Body of pancreas (tissue), 4 donors: ENCODE measurements around the gene ADIPOR2. TPM values are rescaled to one million over a fixed set of nuclear protein-coding genes. Genes with fewer than 3 reads are reported as not detected.

Experiments used
- ATAC-seq: fragments of 150-250 bp; one replicate; pipeline ENCODE4 v1.9.1; 2016
- DNase-seq, 4 donors: peaks; one replicate each; pipeline ENCODE4 v3.0.0-alpha.2; 2019
- H3K27ac ChIP-seq, 4 donors: fragments of 200-600 bp; sonication (generic); 1 replicate in 3 of 4; 2 replicates in 1 of 4; pipeline versions ENCODE4 v1.5.1 to v1.6.1; 2016 to 2019; ENCODE audit warnings: mild to moderate bottlenecking in 1 of 4, mixed read lengths in 1 of 4, moderate library complexity in 1 of 4
- H3K27me3 ChIP-seq, 2 donors: fragments of 200-600 bp; sonication (generic); one replicate each; pipeline ENCODE4 v1.6.0; 2016; ENCODE audit warnings: mild to moderate bottlenecking in 1 of 2
- H3K36me3 ChIP-seq, 2 donors: fragments of 200-600 bp; sonication (generic); replicated peaks in 1 of 2; 2 replicates each; pipeline ENCODE4 v1.5.1; 2016; ENCODE audit warnings: low read depth in 2 of 2; ENCODE audit not compliant: insufficient read depth in 1 of 2
- H3K4me1 ChIP-seq: fragments of 200-600 bp; sonication (generic); one replicate; pipeline ENCODE4 v1.6.0; 2016
- H3K4me3 ChIP-seq, 2 donors: fragments of 200-600 bp; sonication (generic); 1 replicate in 1 of 2; 2 replicates in 1 of 2; pipeline ENCODE4 v1.5.1; 2016 to 2019
- H3K9me3 ChIP-seq, 3 donors: fragments of 200-600 bp; sonication (generic); 1 replicate in 2 of 3; 2 replicates in 1 of 3; pipeline ENCODE4 v1.5.1; 2016
- POLR2A ChIP-seq, 3 donors: fragments of 450-650 bp; IDR thresholded peaks; one replicate each; pipeline ENCODE4 v1.6.1; 2016; ENCODE audit warnings: antibody characterized with exemption in 3 of 3, mild to moderate bottlenecking in 2 of 3
- WGBS, 2 donors: methylation state at CpG; one replicate each; pipeline ENCODE4 v1.1.5; 2017; 5-methylcytosine and 5-hydroxymethylcytosine counted together
- intact Hi-C: fragments of 100-400 bp; cut with DNase I; formaldehyde crosslinking; loops from one replicate; pipeline ENCODE4 v1.15.1; 2023
- total RNA-seq, 2 donors: library from RNA; depleted of rRNA; stranded (reverse); fragments of >200 nt; gene quantifications; one replicate each; pipeline ENCODE4 v1.1.0, GENCODE V29; 2016
- TF ChIP-seq, protein P1 (sequence below), 7 experiments: fragments of 450-650 bp in 4 of 7; fragments of 200-600 bp in 3 of 7; sonication (generic) in 3 of 7; IDR thresholded peaks; one replicate each; pipeline ENCODE4 v1.5.1; 2016 to 2019; ENCODE audit warnings: antibody characterized with exemption in 7 of 7

Gene ADIPOR2
- total RNA-seq, 2 donors from 2014 or later, result 16.8 to 20.5 TPM

DNA sequence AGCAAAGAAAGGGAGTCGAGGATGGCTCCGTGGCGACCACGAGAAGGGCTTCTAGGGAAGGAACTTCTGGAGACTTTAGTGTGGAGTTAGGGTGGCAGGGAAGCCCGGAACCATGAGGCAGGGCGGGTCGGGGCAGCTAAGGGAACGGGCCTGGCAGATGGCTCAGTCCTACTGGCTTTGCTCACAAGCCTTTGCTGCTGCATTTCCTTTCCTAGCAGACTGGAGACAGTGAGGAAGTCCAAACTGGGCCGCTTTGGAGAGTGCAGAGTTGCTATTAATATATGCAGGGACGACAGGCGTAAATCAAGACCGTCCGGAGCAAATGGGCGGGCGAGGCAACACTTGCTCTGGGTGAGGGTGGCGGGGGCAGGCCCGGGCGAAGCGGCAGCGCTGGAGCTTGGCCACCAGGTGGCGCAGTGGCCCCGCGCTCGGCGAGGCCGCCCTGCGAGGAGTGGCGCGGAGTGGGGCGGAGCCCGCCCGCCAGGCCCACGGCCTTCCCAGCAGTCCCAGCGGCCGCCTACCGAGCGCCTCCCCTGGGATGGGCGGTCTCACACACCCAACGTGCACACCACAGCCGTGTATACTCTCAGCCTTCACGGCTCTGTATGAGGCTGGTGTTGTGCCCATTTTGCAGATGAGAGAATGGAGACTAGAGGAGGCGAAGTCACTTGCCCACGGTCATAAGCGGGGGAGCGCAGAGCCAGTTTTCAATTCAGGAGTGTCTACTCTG, 105.1 kb downstream of the ADIPOR2 start:
- peak overlapping the region; percentile 32 to 80 (median 58) for H3K27ac ChIP-seq
- DNase-seq (peak; percentile 92 to 95 (median 94)), ATAC-seq (peak; percentile 95)
- intact Hi-C loops, result loop anchor here (5.0 kb wide), 1 partner anchor 131 kb away; no protein-coding TSS in a partner anchor
- H3K9me3 ChIP-seq, result no peaks in the 10 kb centered on the region
- no peaks in the 10 kb centered on the region for H3K27me3 ChIP-seq
- TF ChIP-seq POLR2A (IDR thresholded peaks at IDR 0.05), result peak; percentile 49 to 76 (median 72)
- TF ChIP-seq, protein P1, sequence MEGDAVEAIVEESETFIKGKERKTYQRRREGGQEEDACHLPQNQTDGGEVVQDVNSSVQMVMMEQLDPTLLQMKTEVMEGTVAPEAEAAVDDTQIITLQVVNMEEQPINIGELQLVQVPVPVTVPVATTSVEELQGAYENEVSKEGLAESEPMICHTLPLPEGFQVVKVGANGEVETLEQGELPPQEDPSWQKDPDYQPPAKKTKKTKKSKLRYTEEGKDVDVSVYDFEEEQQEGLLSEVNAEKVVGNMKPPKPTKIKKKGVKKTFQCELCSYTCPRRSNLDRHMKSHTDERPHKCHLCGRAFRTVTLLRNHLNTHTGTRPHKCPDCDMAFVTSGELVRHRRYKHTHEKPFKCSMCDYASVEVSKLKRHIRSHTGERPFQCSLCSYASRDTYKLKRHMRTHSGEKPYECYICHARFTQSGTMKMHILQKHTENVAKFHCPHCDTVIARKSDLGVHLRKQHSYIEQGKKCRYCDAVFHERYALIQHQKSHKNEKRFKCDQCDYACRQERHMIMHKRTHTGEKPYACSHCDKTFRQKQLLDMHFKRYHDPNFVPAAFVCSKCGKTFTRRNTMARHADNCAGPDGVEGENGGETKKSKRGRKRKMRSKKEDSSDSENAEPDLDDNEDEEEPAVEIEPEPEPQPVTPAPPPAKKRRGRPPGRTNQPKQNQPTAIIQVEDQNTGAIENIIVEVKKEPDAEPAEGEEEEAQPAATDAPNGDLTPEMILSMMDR (IDR thresholded peaks at IDR 0.05), result peak; percentile 79 to 99 (median 98)
- peak overlapping the region; percentile 1 to 3 for H3K4me3 ChIP-seq
- no peaks in the 10 kb centered on the region for H3K36me3 ChIP-seq
- WGBS, 2 donors, result 4 to 7% methylated on average over 19 to 44 of the region's 45 CpGs
- H3K4me1 ChIP-seq, result peaks cover 21% of the 10 kb centered on the region

DNA sequence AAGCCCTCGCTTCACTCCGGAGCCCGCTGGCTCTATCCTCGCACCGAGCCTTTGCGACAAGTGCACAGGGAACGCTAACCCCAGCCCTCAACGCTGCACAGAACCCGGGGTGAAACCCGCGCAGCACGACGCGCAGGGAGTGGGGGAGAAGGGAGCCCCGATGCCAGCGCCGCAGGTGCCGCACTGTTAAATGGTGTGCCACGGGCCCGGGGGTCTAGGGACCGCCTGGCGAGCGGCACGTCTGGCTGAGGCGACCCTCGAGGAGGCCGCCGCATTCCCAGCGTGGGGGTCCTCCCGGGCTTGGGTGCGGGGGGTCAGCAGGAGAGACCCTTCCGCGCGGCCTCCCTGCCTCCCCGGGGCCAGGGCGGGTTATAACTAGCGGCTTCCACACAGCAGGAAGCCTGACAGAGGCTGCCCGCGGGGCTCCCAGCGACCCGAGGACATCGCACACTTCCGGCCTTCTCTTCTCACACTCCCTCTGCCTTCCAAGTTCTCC, 105.7 kb downstream of the ADIPOR2 start:
- H3K27me3 ChIP-seq, result no peaks in the 10 kb centered on the region
- no peaks in the 10 kb centered on the region for H3K36me3 ChIP-seq
- H3K27ac ChIP-seq, result peak overlapping the region; percentile 32 to 80 (median 58)
- intact Hi-C loops, result loop anchor here (5.0 kb wide), 1 partner anchor 131 kb away; no protein-coding TSS in a partner anchor
- peaks cover 18% of the 10 kb centered on the region for H3K4me1 ChIP-seq
- DNase-seq (peak in 3 of 4 donors; percentile 41 to 47 (median 42)), ATAC-seq (peak; percentile 34)
- no peaks in the 10 kb centered on the region for H3K9me3 ChIP-seq
- 5% methylated on average over 43 of the region's 43 CpGs; no CpG with 5 or more reads in 1 of the 2 donors for WGBS, 2 donors
- peak overlapping the region; percentile 1 to 3 for H3K4me3 ChIP-seq
- peak in 1 of 3 donors; percentile 4 for TF ChIP-seq POLR2A (IDR thresholded peaks at IDR 0.05)
- TF ChIP-seq, protein P1 (IDR thresholded peaks at IDR 0.05), result no peak

DNA sequence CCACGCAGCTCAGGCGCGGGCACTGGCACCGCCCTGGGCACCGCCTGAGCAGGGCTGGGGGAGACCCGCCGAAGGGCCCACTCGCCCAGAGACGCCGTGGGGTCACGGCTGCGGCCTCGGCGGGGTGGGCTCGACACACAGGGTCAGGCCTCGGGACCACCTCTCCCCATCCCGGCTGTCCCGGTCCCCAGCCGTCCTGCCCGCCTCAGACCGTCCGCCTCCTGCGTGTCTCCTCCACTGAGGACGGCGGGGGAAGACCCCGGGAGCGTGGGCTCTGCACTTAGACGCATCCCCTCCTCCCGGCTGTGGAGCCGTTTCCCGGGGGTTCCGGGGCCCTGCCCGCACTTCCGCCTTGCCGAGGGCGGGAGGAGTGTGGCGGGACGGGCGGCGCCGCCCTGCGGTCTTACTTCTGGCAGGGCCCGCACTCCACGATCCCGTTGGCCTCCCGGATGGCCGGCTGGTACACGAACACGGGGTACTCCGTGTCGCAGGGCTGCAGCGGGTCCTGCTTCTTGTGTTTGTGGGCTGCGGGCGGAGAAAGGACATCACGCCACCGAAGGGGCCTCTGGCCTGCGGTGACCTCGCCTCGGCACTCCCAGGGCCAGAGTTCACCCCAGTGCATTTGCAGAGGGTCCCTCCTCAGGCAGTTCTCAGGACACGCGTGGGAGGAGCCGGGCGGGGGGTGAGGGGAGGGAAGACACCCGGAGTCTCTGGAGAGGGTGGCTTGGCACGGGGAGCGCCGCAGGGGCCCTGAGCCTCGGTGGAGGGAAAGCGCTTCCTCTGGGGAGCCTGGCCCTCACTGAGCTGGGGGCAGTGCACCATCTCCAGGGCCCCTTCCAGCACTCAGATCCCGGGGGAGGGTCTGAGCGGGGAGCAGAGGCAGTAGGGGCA, 106.4 kb downstream of the ADIPOR2 start:
- H3K4me3 ChIP-seq, result peak overlapping the region; percentile 1 to 3
- peak; percentile 15 to 62 (median 59) for TF ChIP-seq POLR2A (IDR thresholded peaks at IDR 0.05)
- TF ChIP-seq, protein P1 (IDR thresholded peaks at IDR 0.05), result no peak
- WGBS, 2 donors, result 34 to 80% methylated on average over 25 to 46 of the region's 71 CpGs
- H3K4me1 ChIP-seq, result peaks cover 18% of the 10 kb centered on the region
- ATAC-seq (peak; percentile 26), DNase-seq (peak; percentile 41 to 47 (median 46))
- no peaks in the 10 kb centered on the region for H3K27me3 ChIP-seq
- H3K36me3 ChIP-seq, result no peaks in the 10 kb centered on the region
- no peaks in the 10 kb centered on the region for H3K9me3 ChIP-seq
- intact Hi-C loops, result loop anchor here (5.0 kb wide), 1 partner anchor 130 kb away; no protein-coding TSS in a partner anchor
- H3K27ac ChIP-seq, result peak overlapping the region in 3 of 4 donors; percentile 45 to 80 (median 71)

DNA sequence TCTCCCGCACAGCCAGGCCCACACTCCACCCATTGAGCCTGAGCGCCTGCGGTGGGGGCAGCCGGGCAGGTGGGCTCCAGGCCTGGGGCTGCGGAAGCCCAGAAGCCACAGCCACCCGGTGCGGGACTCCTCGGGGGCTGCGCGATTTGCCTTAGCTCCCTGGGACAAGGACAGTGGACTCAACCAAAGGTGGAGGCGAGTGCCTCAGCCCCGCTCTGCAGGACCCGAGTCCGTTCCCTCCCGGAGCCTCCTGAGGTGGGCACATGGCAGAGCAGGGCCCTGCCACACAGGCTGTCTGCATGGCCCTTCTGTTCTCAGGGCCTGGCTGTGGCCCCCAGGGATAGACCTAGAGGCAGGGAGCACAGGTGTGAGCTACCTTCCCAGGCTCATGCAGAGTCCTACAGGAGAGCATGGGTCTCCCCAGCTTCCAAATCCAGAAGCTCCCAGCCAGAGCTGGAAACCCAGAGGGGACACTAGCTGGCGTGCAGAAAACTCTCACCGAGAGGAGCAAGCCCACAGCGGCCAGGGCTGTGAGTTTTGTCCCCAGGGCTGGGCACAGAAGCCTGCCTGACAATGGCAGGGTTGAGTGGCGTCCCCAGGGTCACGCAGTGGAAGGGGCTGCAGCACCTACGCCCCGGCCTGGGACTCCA, 107.2 kb downstream of the ADIPOR2 start:
- WGBS, 2 donors, result 87% methylated on average over 3 to 19 of the region's 22 CpGs
- H3K4me1 ChIP-seq, result peaks cover 18% of the 10 kb centered on the region
- no peak overlapping the region for H3K27ac ChIP-seq
- no peaks in the 10 kb centered on the region for H3K27me3 ChIP-seq
- no peaks in the 10 kb centered on the region for H3K9me3 ChIP-seq
- no peaks in the 10 kb centered on the region for H3K36me3 ChIP-seq
- ATAC-seq (no peak), DNase-seq (peak in 1 of 4 donors; percentile 11)
- intact Hi-C loops, result loop anchor here (5.0 kb wide), 1 partner anchor 129 kb away; no protein-coding TSS in a partner anchor
- no peak for TF ChIP-seq POLR2A (IDR thresholded peaks at IDR 0.05)
- TF ChIP-seq, protein P1 (IDR thresholded peaks at IDR 0.05), result no peak
- H3K4me3 ChIP-seq, result no peak overlapping the region
